Liver (tissue), 3 donors: ENCODE data around the gene SUSD4.

ENCODE experiments used
- CTCF ChIP-seq: fragments of 150-350 bp; IDR thresholded peaks from 2 replicates; pipeline ENCODE4 v1.5.1; 2017; ENCODE audit warnings: improper control_type of control experiment, low read depth, low read length; ENCODE audit not compliant: missing input control
- EGR1 ChIP-seq, 2 donors: IDR thresholded peaks; 2 replicates each; pipeline ENCODE4 v1.6.1; 2016 to 2018; ENCODE audit warnings: antibody characterized with exemption in 2 of 2, low read depth in 2 of 2
- HNF4G ChIP-seq: IDR thresholded peaks from 2 replicates; pipeline ENCODE4 v1.6.1; 2016; ENCODE audit warnings: antibody characterized with exemption
- JUND ChIP-seq, 2 donors: IDR thresholded peaks; 2 replicates each; pipeline ENCODE4 v1.6.1; 2016; ENCODE audit warnings: antibody characterized with exemption in 2 of 2
- MAX ChIP-seq: IDR thresholded peaks from 2 replicates; pipeline ENCODE4 v1.6.1; 2016; ENCODE audit warnings: antibody characterized with exemption
- RAD21 ChIP-seq, 2 donors: IDR thresholded peaks; 2 replicates each; pipeline ENCODE4 v1.6.1; 2016; ENCODE audit warnings: antibody characterized with exemption in 2 of 2, mild to moderate bottlenecking in 2 of 2
- REST ChIP-seq: IDR thresholded peaks from 2 replicates; pipeline ENCODE4 v1.6.1; 2016; ENCODE audit warnings: antibody characterized with exemption, mild to moderate bottlenecking
- TAF1 ChIP-seq: conservative IDR thresholded peaks from 2 replicates; pipeline ENCODE4 v1.6.1; 2016; ENCODE audit warnings: antibody characterized with exemption, mild to moderate bottlenecking
- YY1 ChIP-seq: IDR thresholded peaks from 2 replicates; pipeline ENCODE4 v1.6.1; 2016; ENCODE audit warnings: antibody characterized with exemption, mild to moderate bottlenecking
- ZBTB33 ChIP-seq: IDR thresholded peaks from 2 replicates; pipeline ENCODE4 v1.6.1; 2016; ENCODE audit warnings: antibody characterized with exemption
- donor health status: healthy.
- donor health status: healthy.

- TF ChIP-seq CTCF (no peak), YY1 (no peak), HNF4G (no peak), EGR1 (IDR thresholded peaks at IDR 0.05; ENCODE audit: low read depth in 2 of 2) (no peak), REST (no peak), MAX (no peak), ZBTB33 (no peak), RAD21 (IDR thresholded peaks at IDR 0.05) (no peak), JUND (IDR thresholded peaks at IDR 0.05) (no peak), TAF1 (no peak)
Measured at GRCh38 chr1:223315665-223316064, 48.3 kb downstream of the SUSD4 start.
